ENCODE results near the gene DPF3.

Gene DPF3

DNA sequence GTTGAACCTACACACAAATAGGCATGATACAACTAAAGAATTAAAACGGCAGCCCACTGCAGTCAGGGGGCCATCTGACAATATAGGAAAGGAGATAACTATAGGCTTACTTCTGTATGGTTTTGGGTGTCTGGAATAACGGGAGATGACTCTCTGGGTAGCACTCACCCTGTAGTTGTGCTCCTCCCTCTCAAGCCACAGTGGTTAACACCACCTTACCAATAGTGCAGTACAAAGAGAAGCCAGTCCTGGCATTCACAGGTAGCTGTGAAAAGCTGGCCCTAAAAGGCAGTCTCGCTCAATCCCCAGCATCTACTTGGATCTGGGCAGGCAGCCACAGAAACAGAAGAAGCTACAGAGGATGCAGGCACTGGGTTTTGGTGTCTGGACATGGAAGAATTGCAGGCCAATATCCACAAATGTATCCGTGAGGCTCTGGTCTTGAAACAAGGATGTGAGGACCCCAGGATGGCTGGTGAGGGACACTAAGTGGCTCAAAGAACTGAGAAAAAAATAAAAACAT lies 93.0 kb downstream of the DPF3 start:
- no peak for TF ChIP-seq TAF1 (IDR thresholded peaks at IDR 0.05; ENCODE audit: low read depth, low read length)
- no peak for TF ChIP-seq SPI1 (IDR thresholded peaks at IDR 0.05; ENCODE audit: low read depth, low read length)
- no peak for TF ChIP-seq POU2F2 (IDR thresholded peaks at IDR 0.05; ENCODE audit: low read depth, low read length)
- TF ChIP-seq POLR2A (IDR thresholded peaks at IDR 0.05; ENCODE audit: low read depth, low read length): no peak
- TF ChIP-seq PAX5 (IDR thresholded peaks at IDR 0.05; ENCODE audit: insufficient read depth, low read length, severe bottlenecking): no peak
- TF ChIP-seq POLR2AphosphoS5 (IDR thresholded peaks at IDR 0.05; ENCODE audit: low read depth, low read length): no peak
- DNase-seq (ENCODE audit: insufficient read length, low spot score) (no peak), FAIRE-seq (no peak)

DNA sequence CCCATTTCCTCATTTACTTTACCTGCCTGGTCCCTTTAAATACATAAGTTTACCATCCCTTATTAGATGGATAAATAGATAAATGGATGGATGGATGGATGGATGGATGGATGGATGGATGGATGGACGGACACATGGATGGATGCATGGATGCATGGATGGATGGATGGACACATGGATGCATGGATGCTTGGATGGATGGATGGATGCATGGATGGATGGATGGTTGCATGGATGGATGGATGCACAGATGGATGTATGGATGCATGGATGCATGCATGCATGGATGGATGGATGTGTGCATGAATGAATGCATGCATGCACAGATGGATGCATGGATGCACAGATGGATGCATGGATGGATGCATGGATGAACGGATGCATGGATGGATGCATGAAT lies 93.6 kb downstream of the DPF3 start:
- TF ChIP-seq POLR2AphosphoS5 (IDR thresholded peaks at IDR 0.05; ENCODE audit: low read depth, low read length) (no peak), PAX5 (IDR thresholded peaks at IDR 0.05; ENCODE audit: insufficient read depth, low read length, severe bottlenecking) (no peak), POU2F2 (IDR thresholded peaks at IDR 0.05; ENCODE audit: low read depth, low read length) (no peak), SPI1 (IDR thresholded peaks at IDR 0.05; ENCODE audit: low read depth, low read length) (no peak), TAF1 (IDR thresholded peaks at IDR 0.05; ENCODE audit: low read depth, low read length) (no peak), POLR2A (IDR thresholded peaks at IDR 0.05; ENCODE audit: low read depth, low read length) (no peak)
- DNase-seq (ENCODE audit: insufficient read length, low spot score) (no peak), FAIRE-seq (no peak)

DNA sequence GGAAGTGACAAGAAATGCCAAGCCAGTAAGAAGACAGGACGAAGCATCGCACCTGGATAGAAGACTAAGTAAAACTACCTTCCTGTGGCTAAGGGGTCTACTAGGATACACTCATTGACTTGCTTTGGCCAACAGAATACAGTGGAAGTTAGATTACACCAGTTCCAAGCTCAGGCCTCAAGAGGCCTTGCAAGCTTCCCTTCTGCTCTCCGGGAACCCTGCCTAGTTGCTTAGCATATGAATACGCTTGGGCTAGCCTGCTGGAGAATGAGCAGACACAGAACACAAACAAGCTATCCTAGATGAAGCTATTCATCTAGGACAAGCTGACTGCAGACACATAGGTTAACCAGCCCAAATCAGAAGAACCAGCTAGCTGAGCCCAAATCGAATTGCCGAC lies 97.0 kb downstream of the DPF3 start:
- FAIRE-seq (no peak), DNase-seq (ENCODE audit: insufficient read length, low spot score) (no peak)

DNA sequence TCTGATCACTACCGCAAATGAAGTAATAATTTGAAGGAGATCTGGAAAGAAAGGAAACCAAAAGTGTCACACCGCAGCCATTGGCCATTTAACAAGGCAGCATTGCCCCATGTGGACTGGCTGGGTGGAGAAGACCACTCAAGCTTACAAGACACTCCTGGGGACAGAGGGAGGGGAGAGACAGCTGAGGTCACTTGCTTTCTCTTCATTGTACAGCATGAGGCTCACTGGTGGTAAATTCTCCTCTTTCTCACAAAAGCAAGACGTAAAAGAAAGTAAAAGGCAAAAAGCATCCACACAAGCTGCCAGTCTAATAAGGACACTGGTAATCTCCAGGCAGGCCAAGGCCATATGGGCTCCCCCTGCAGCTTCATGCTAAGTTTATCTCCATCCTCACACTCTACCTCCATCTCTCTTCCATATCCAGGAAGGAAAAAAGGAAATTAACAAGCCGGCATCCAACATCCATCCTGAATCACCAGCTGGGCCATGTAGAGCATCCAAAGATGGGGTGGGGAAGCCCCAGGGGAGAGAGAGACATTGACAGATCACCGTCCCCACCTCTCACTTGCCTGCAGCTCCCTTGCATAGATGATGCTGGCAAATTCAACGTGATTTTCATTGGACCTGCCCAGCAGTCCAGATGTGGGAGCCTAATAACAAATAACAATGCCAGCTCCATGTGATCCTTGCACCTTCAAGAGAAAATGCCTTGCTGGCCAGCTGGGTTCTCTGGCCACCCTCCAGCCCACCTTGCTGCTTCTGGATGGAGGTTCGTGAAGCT lies 100.6 kb downstream of the DPF3 start:
- no peak for DNase-seq (ENCODE audit: insufficient read length, low spot score)
- no peak for FAIRE-seq
- TF ChIP-seq POLR2A (IDR thresholded peaks at IDR 0.05; ENCODE audit: low read depth, low read length) (no peak), SPI1 (IDR thresholded peaks at IDR 0.05; ENCODE audit: low read depth, low read length) (no peak), POLR2AphosphoS5 (IDR thresholded peaks at IDR 0.05; ENCODE audit: low read depth, low read length) (no peak), TAF1 (IDR thresholded peaks at IDR 0.05; ENCODE audit: low read depth, low read length) (no peak), PAX5 (IDR thresholded peaks at IDR 0.05; ENCODE audit: insufficient read depth, low read length, severe bottlenecking) (no peak), POU2F2 (IDR thresholded peaks at IDR 0.05; ENCODE audit: low read depth, low read length) (no peak)

More for the DNA sequence above, 97.0 kb downstream of the DPF3 start:
- TF ChIP-seq SPI1 (IDR thresholded peaks at IDR 0.05; ENCODE audit: low read depth, low read length) (no peak), TAF1 (IDR thresholded peaks at IDR 0.05; ENCODE audit: low read depth, low read length) (no peak), POLR2A (IDR thresholded peaks at IDR 0.05; ENCODE audit: low read depth, low read length) (no peak), POLR2AphosphoS5 (IDR thresholded peaks at IDR 0.05; ENCODE audit: low read depth, low read length) (no peak), POU2F2 (IDR thresholded peaks at IDR 0.05; ENCODE audit: low read depth, low read length) (no peak), PAX5 (IDR thresholded peaks at IDR 0.05; ENCODE audit: insufficient read depth, low read length, severe bottlenecking) (no peak)

DNA sequence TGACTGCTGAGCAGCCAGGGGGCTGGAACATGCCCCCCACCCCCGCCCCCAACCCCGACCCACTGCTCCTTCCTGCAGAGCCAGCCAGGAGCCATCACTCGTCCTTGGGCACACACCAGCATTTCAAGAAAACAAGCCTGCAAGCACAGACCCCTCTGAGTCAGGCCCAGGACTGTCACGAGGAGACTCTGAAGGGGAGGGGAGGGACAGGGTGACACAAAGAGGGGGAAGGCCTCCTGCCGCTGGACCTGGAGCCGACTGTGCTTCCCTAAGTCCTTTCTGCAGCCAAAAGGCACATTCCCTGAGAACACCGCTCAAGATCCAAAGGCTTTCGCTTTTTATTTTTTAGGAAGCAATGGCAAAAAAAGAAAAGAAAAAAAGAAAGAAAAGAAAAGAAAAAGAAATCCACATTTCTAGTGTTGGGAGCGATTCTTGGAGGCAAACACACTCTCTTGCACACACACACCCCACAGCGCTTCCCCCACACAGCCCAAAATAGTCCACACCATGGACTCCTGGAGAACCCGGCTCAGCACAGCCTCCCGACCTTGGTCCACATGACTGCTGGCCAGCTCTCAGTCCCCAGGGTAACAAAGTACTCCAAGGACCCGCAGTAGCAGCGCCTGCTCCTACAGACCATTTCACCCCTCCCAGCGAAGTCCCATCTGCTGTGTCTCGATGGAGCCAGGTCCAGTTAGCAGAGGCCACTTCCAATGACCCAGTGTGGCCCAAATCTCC lies 101.7 kb downstream of the DPF3 start:
- DNase-seq (ENCODE audit: insufficient read length, low spot score): no peak
- no peak for TF ChIP-seq PAX5 (IDR thresholded peaks at IDR 0.05; ENCODE audit: insufficient read depth, low read length, severe bottlenecking)
- TF ChIP-seq TAF1 (IDR thresholded peaks at IDR 0.05; ENCODE audit: low read depth, low read length): no peak
- no peak for TF ChIP-seq SPI1 (IDR thresholded peaks at IDR 0.05; ENCODE audit: low read depth, low read length)
- TF ChIP-seq POLR2A (IDR thresholded peaks at IDR 0.05; ENCODE audit: low read depth, low read length): no peak
- TF ChIP-seq POLR2AphosphoS5 (IDR thresholded peaks at IDR 0.05; ENCODE audit: low read depth, low read length): no peak
- TF ChIP-seq POU2F2 (IDR thresholded peaks at IDR 0.05; ENCODE audit: low read depth, low read length): no peak
- no peak for FAIRE-seq

DNA sequence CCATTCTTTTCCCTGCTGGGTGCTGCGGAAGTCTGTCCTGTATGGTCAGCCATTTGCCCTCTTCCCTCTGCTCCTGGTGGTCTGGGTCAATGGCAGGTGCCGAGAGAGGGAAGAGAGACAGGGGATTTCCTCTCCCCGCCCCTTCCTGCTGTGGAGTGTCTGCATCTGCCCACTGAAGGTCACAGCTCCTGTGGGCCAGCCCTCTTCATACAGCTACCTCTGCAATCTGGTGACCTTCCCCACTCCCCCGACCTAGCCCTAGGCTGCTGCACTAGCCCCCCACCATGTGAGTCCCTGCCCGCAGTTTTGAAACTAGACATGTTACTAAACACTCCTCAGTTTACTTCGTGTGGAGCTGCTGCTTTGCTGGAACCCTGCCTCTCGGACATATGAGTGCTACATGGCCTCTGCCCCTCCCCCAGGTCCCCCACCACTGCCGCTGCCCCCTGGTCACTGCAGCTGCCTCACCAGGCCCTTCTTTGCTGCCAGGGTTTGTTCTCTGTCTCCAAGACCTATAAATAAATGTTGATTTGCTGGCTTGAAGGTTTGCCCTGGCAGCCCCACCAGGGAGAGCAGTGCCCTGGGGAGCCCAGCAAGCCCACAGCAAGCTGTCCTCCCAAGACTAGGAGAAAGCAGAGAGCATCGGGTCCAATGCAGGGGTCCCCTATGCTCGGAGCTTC lies 102.9 kb downstream of the DPF3 start:
- DNase-seq (ENCODE audit: insufficient read length, low spot score) (no peak), FAIRE-seq (no peak)
- TF ChIP-seq TAF1 (IDR thresholded peaks at IDR 0.05; ENCODE audit: low read depth, low read length) (no peak), POU2F2 (IDR thresholded peaks at IDR 0.05; ENCODE audit: low read depth, low read length) (no peak), PAX5 (IDR thresholded peaks at IDR 0.05; ENCODE audit: insufficient read depth, low read length, severe bottlenecking) (no peak), POLR2A (IDR thresholded peaks at IDR 0.05; ENCODE audit: low read depth, low read length) (no peak), SPI1 (IDR thresholded peaks at IDR 0.05; ENCODE audit: low read depth, low read length) (no peak), POLR2AphosphoS5 (IDR thresholded peaks at IDR 0.05; ENCODE audit: low read depth, low read length) (no peak)

DNA sequence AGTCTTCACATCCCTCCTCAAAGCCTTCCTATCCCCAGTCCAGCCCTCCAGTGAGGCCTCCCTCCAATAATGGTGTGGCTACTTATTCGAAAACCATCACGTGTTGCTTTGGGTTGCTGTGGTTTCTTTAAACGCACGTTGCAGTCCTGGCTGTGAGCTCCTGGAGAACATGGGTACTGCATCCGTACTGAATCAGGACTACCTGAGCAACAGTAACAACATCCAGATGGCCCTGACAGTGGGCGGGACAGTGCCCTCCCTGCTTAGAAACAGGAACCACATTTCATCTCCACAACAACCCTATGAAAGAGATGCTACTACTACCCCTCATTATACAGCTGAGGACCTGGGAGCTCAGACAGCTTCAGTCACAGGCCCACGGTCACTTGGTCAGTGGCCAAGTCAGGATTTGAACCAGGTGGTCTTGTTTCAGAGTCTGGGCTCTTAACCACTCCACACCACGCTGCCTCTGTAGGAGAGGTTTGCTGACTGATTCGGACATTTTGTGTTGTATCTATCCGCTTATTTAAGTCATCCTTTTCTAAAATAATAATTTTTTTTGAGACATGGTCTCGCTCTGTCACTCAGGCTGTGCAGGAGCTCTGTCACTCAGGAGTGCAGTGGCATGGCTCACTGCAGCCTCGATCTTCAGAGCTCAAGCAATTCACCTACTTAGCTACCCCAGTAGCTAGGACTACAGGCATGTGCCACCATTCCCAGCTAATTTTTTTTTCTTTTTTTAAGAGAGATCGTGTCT lies 104.8 kb downstream of the DPF3 start:
- no peak for DNase-seq (ENCODE audit: insufficient read length, low spot score)
- FAIRE-seq: no peak
- TF ChIP-seq SPI1 (IDR thresholded peaks at IDR 0.05; ENCODE audit: low read depth, low read length): no peak
- TF ChIP-seq POU2F2 (IDR thresholded peaks at IDR 0.05; ENCODE audit: low read depth, low read length): no peak
- no peak for TF ChIP-seq TAF1 (IDR thresholded peaks at IDR 0.05; ENCODE audit: low read depth, low read length)
- TF ChIP-seq PAX5 (IDR thresholded peaks at IDR 0.05; ENCODE audit: insufficient read depth, low read length, severe bottlenecking): no peak
- TF ChIP-seq POLR2A (IDR thresholded peaks at IDR 0.05; ENCODE audit: low read depth, low read length): no peak
- no peak for TF ChIP-seq POLR2AphosphoS5 (IDR thresholded peaks at IDR 0.05; ENCODE audit: low read depth, low read length)

DNA sequence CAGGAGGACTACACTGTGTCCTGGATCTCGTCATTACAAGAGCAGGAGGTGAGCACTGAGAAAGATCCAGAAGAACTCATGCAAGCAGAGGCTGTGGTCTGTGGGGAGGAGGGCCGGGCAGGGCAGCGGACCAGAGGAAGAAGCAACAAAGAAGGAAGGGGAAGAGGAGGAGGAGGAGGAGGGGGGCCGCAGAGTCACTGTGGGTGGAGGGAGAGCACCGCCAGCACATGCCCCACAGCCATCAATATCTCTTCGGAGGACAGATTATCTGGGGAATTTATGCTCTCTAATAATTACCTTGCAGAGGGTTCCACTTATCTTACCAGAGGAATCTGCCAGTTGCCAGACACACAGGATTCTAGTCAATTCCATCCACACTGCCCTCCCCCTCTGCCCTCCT lies 105.6 kb downstream of the DPF3 start:
- TF ChIP-seq POU2F2 (IDR thresholded peaks at IDR 0.05; ENCODE audit: low read depth, low read length) (no peak), SPI1 (IDR thresholded peaks at IDR 0.05; ENCODE audit: low read depth, low read length) (no peak), PAX5 (IDR thresholded peaks at IDR 0.05; ENCODE audit: insufficient read depth, low read length, severe bottlenecking) (no peak), POLR2A (IDR thresholded peaks at IDR 0.05; ENCODE audit: low read depth, low read length) (no peak), POLR2AphosphoS5 (IDR thresholded peaks at IDR 0.05; ENCODE audit: low read depth, low read length) (no peak), TAF1 (IDR thresholded peaks at IDR 0.05; ENCODE audit: low read depth, low read length) (no peak)
- FAIRE-seq (no peak), DNase-seq (ENCODE audit: insufficient read length, low spot score) (no peak)
